ENCODE results near the gene CSPG4.

DNA sequence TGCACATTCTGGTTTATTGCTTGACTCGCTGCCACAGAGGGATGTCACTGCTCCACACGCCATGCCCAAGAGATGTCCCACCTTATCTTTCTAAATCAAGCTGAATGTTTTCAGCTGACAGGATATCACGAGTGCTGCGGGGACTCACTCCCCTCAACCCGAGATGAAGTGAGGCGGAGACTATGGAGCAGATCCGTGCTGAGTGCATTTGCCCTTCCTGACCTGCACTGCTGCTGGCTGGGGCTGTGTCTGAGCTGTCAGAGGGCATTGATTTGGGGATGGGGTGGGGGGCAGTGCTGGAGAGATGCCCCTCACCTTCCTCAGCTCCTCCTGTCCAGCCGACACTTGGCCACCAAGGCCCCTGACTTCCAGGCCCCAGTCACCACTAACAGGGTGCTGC, 40.5 kb upstream of the CSPG4 start:
- TF ChIP-seq, protein P1, sequence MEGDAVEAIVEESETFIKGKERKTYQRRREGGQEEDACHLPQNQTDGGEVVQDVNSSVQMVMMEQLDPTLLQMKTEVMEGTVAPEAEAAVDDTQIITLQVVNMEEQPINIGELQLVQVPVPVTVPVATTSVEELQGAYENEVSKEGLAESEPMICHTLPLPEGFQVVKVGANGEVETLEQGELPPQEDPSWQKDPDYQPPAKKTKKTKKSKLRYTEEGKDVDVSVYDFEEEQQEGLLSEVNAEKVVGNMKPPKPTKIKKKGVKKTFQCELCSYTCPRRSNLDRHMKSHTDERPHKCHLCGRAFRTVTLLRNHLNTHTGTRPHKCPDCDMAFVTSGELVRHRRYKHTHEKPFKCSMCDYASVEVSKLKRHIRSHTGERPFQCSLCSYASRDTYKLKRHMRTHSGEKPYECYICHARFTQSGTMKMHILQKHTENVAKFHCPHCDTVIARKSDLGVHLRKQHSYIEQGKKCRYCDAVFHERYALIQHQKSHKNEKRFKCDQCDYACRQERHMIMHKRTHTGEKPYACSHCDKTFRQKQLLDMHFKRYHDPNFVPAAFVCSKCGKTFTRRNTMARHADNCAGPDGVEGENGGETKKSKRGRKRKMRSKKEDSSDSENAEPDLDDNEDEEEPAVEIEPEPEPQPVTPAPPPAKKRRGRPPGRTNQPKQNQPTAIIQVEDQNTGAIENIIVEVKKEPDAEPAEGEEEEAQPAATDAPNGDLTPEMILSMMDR (IDR thresholded peaks at IDR 0.05): no peak
- no peak for TF ChIP-seq EZH2 (IDR thresholded peaks at IDR 0.05; ENCODE audit: borderline replicate concordance, insufficient read depth, low read depth, low read length, poor library complexity, severe bottlenecking)
